CD14-positive monocyte (primary cell): Measurements from ENCODE around the gene TBCA. TPM values are rescaled to one million over a fixed set of nuclear protein-coding genes. Genes with fewer than 3 reads are reported as not detected.
A peak's percentile ranks its signal among the peaks of the same experiment; 100 is the strongest.

Source experiments
- DNase-seq, 3 donors: peaks; one replicate each; pipeline ENCODE4 v3.0.0-alpha.2; 2011 to 2022
- H2AFZ ChIP-seq: 2 replicates; pipeline ENCODE4 v1.6.0; 2012; ENCODE audit warnings: mild to moderate bottlenecking, low read depth, low read length, inconsistent platforms; ENCODE audit not compliant: insufficient read depth, poor library complexity, severe bottlenecking
- H3K27ac ChIP-seq, 2 donors: 1 replicate in 1 of 2; 2 replicates in 1 of 2; pipeline ENCODE4 v1.5.1; 2012 to 2013; ENCODE audit warnings: low read length in 2 of 2, control low read depth in 1 of 2, inconsistent platforms in 1 of 2, low read depth in 1 of 2, mild to moderate bottlenecking in 1 of 2
- H3K27me3 ChIP-seq, 2 donors: one replicate each; pipeline versions ENCODE4 v1.6.0 to v1.6.1; 2011 to 2013; ENCODE audit warnings: low read length in 2 of 2; ENCODE audit not compliant: control insufficient read depth in 2 of 2, insufficient read depth in 2 of 2
- H3K36me3 ChIP-seq, 2 donors: replicated peaks in 1 of 2; 1 replicate in 1 of 2; 2 replicates in 1 of 2; pipeline versions ENCODE4 v1.5.1 to v1.6.1; 2012 to 2013; ENCODE audit warnings: low read length in 2 of 2, control low read depth in 1 of 2, inconsistent platforms in 1 of 2, mild to moderate bottlenecking in 1 of 2; ENCODE audit not compliant: insufficient read depth in 2 of 2, control insufficient read depth in 1 of 2
- H3K4me1 ChIP-seq, 2 donors: 1 replicate in 1 of 2; 2 replicates in 1 of 2; pipeline versions ENCODE4 v1.5.1 to v1.6.1; 2012 to 2013; ENCODE audit warnings: low read length in 2 of 2, control low read depth in 1 of 2, inconsistent platforms in 1 of 2, mild to moderate bottlenecking in 1 of 2, moderate library complexity in 1 of 2; ENCODE audit not compliant: insufficient read depth in 2 of 2, control insufficient read depth in 1 of 2
- H3K4me2 ChIP-seq: replicated peaks from 2 replicates; pipeline ENCODE3; 2012; ENCODE audit warnings: low read length, moderate library complexity, mild to moderate bottlenecking; ENCODE audit not compliant: poor library complexity, severe bottlenecking; ENCODE audit errors: extremely low read depth
- H3K4me3 ChIP-seq, 3 experiments: fragments of 200-600 bp in 1 of 3; sonication (generic) in 1 of 3; replicated peaks in 1 of 3; 1 replicate in 2 of 3; 2 replicates in 1 of 3; pipeline ENCODE4 v1.5.1; 2011 to 2013; ENCODE audit warnings: low read length in 3 of 3, mild to moderate bottlenecking in 3 of 3, control low read depth in 2 of 3, low read depth in 2 of 3, inconsistent platforms in 1 of 3, moderate library complexity in 1 of 3
- H3K79me2 ChIP-seq: 2 replicates; pipeline ENCODE4 v1.6.0; 2012; ENCODE audit warnings: mild to moderate bottlenecking, control low read depth, inconsistent platforms, low read length, moderate library complexity; ENCODE audit not compliant: insufficient read depth
- H3K9ac ChIP-seq: 2 replicates; pipeline ENCODE4 v1.6.0; 2017; ENCODE audit warnings: low read length, mild to moderate bottlenecking; ENCODE audit not compliant: insufficient read depth, poor library complexity, severe bottlenecking
- H3K9me3 ChIP-seq, 2 donors: replicated peaks in 1 of 2; 1 replicate in 1 of 2; 2 replicates in 1 of 2; pipeline versions ENCODE4 v1.5.1 to v1.6.1; 2012 to 2013; ENCODE audit warnings: low read length in 2 of 2, control low read depth in 1 of 2; ENCODE audit not compliant: control insufficient read depth in 1 of 2, insufficient read depth in 1 of 2
- H4K20me1 ChIP-seq: 2 replicates; pipeline ENCODE4 v1.6.0; 2012; ENCODE audit warnings: mild to moderate bottlenecking, low read length, control low read depth, moderate library complexity; ENCODE audit not compliant: insufficient read depth
- H3K27ac Mint-ChIP-seq, 7 donors: one replicate each; pipeline ENCODE4 v1.8.0; 2020; ENCODE audit warnings: mild to moderate bottlenecking in 7 of 7, mixed read lengths in 7 of 7, moderate library complexity in 6 of 7, inconsistent platforms in 2 of 7
- H3K27me3 Mint-ChIP-seq, 3 donors: one replicate each; pipeline ENCODE4 v1.8.0; 2021 to 2022; ENCODE audit warnings: low read depth in 3 of 3, mild to moderate bottlenecking in 3 of 3, mixed read lengths in 3 of 3, moderate library complexity in 3 of 3, inconsistent platforms in 1 of 3
- H3K36me3 Mint-ChIP-seq, 2 donors: one replicate each; pipeline ENCODE4 v1.8.0; 2020; ENCODE audit warnings: mixed read lengths in 2 of 2, inconsistent platforms in 1 of 2, mild to moderate bottlenecking in 1 of 2
- H3K4me1 Mint-ChIP-seq: one replicate; pipeline ENCODE4 v1.8.0; 2020; ENCODE audit warnings: mild to moderate bottlenecking, mixed read lengths
- H3K4me3 Mint-ChIP-seq, 2 donors: one replicate each; pipeline ENCODE4 v1.8.0; 2020; ENCODE audit warnings: mild to moderate bottlenecking in 2 of 2, mixed read lengths in 2 of 2, moderate library complexity in 1 of 2
- H3K9me3 Mint-ChIP-seq, 7 donors: one replicate each; pipeline ENCODE4 v1.8.0; 2020 to 2022; ENCODE audit warnings: mixed read lengths in 7 of 7, mild to moderate bottlenecking in 6 of 7, moderate library complexity in 6 of 7, inconsistent platforms in 2 of 7
- CTCF ChIP-seq: fragments of 200-600 bp; IDR thresholded peaks from one replicate; pipeline ENCODE4 v1.8.0; 2022; ENCODE audit warnings: antibody characterized with exemption, mild to moderate bottlenecking
- WGBS: methylation state at CpG from one replicate; pipeline ENCODE4 v1.1.5; 2013; ENCODE audit warnings: missing lambda C conversion rate; ENCODE audit not compliant: insufficient coverage; 5-methylcytosine and 5-hydroxymethylcytosine counted together
- intact Hi-C, 2 donors: fragments of 100-400 bp; cut with micrococcal nuclease; formaldehyde crosslinking; loops; one replicate each; pipeline versions ENCODE4 v1.15.0 to v1.15.1; 2023
- polyA plus RNA-seq, 3 donors: library from polyadenylated mRNA; depleted of rRNA in 1 of 3; unstranded in 2 of 3; stranded (reverse) in 1 of 3; fragments of 300-500 nt in 2 of 3; fragments of >200 nt in 1 of 3; fragmentation: Illumina TruSeq in 2 of 3; gene quantifications; 1 replicate in 2 of 3; 2 replicates in 1 of 3; pipeline ENCODE4 v1.2.3, GENCODE V29; 2012 to 2021

Gene TBCA
- polyA plus RNA-seq, 3 donors: 56.0 to 150 (median 141) TPM

DNA sequence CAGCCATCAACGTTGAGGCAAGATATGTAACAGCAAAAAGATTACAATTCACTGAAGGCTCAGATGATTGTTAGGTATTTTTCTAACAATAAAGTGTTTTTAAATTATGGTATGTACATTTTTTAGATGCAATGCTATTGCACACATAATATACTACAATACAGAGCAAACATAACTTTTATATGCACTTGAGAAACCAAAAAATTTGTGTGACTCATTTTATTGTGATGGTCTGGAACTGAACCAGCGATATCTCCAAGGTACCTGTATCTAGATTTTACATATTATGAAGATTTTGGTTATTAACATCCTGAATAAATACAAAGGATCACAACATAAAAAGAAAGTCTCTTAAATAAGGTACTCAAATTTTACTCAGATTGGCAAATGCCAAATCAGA, 41.3 kb downstream of the TBCA start:
- Mint-ChIP-seq H3K27me3 (no peaks in the 10 kb centered on the region), H3K36me3 (peaks cover 6 to 9% of the 10 kb centered on the region in 2 donors), H3K27ac (no peak overlapping the region), H3K9me3 (peaks cover 0 to 4% (median 0%) of the 10 kb centered on the region in 7 donors), H3K4me1 (no peaks in the 10 kb centered on the region), H3K4me3 (no peak overlapping the region)
- intact Hi-C loops: no loop called here
- no peak overlapping the region for H3K4me3 ChIP-seq
- TF ChIP-seq CTCF: no peak
- no peak overlapping the region for H3K9ac ChIP-seq
- no CpG with 5 or more reads among the region's 2 CpGs for WGBS
- no peaks in the 10 kb centered on the region for H3K27me3 ChIP-seq
- no peaks in the 10 kb centered on the region for H3K4me1 ChIP-seq
- H3K79me2 ChIP-seq: peaks cover 79% of the 10 kb centered on the region
- peaks cover 90% of the 10 kb centered on the region for H4K20me1 ChIP-seq
- no peak for DNase-seq
- no peak overlapping the region for H2AFZ ChIP-seq
- H3K27ac ChIP-seq: no peak overlapping the region
- H3K36me3 ChIP-seq: peaks cover 0 to 5% of the 10 kb centered on the region in 2 donors
- H3K4me2 ChIP-seq: no peak overlapping the region
- no peaks in the 10 kb centered on the region for H3K9me3 ChIP-seq

- Histone ChIP-seq H3K27ac (no peak overlapping the region), H3K9me3 (no peaks in the 10 kb centered on the region), H3K27me3 (no peaks in the 10 kb centered on the region), H3K9ac (no peak overlapping the region), H3K4me1 (no peaks in the 10 kb centered on the region), H3K36me3 (peaks cover 0 to 5% of the 10 kb centered on the region in 2 donors), H2AFZ (no peak overlapping the region), H4K20me1 (peaks cover 90% of the 10 kb centered on the region), H3K4me2 (no peak overlapping the region), H3K79me2 (peaks cover 75% of the 10 kb centered on the region), H3K4me3 (no peak overlapping the region)
- Mint-ChIP-seq H3K4me3 (no peak overlapping the region), H3K27ac (peak overlapping the region in 1 of 7 donors; percentile 72), H3K4me1 (no peaks in the 10 kb centered on the region), H3K27me3 (no peaks in the 10 kb centered on the region), H3K9me3 (peaks cover 0 to 4% (median 0%) of the 10 kb centered on the region in 7 donors), H3K36me3 (peaks cover 6 to 9% of the 10 kb centered on the region in 2 donors)
- no peak for DNase-seq
- no peak for TF ChIP-seq CTCF
- intact Hi-C loops: no loop called here
- WGBS: 100% methylated on average over 2 of the region's 3 CpGs
Measured at GRCh38 chr5:77733130-77733529, 43.0 kb downstream of the TBCA start.
